ENCODE data around the gene BIN2.
"Not testable (repeated sequence)": the region's sequence is repeated elsewhere in the genome, so short reads cannot be mapped to it uniquely, and the experiment has no call there.

Gene BIN2

DNA sequence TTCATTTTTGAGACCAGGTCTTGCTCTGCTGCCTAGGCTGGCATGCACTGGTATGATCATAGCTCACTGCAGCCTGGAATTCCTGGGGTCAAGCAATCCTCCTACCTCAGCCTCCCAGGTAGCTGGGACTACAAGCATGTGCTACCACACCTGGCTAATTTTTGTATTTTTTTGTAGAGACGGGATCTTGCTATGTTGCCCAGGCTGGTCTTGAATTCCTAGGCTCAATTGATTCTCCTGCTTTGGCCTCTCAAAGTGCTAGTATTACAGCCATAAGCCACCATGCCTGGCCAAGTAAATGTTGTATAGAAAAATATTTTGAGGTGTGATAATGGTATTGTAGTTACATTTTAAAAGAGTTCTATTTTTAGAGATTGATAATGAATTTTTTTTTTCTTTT is 12.6 kb downstream of the BIN2 start:
- DNase-seq (ENCODE audit: low read depth), result no peak

DNA sequence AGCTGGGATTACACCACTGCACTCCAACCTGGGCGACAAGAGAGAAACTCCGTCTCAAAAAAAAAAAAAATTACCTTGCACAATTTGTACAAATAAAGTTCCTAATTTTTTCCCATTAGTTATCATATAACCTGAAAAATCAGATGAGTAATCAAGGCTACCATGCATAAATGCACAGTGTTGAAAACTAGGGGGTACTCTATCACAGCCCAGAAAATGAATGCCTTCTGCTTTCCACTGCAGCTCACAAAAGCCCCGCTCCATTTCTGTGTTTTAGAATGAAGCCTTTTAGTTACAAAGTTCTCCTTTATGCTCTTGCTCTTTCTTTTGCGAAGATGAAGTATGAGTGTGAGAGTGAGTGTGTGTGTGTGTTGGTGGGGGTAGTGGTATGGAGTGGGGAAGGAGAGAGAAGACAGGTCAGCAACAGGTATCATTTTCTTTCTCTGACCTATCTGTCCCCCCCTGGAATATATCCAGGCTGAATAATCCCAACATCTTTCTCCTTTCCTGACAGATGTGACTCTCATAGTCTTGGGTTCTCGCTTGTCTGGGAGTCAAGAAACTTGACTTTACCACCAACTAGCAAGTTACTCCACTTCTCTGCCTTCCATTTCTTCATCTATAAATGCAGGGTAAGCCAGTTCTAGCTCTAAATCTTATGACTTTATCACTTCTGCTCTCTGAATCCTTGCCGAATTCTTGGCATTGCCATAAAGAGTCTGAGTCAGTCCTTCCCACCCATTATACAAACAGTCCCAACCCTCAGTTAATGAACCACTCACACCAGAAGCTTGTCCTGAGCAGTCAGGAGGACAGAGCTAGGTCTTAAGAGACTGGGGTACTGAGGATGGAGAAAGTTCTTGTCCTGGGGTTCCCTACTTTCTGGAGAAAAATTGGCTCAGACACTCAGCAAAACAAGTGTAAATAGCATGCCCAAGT is 16.1 kb downstream of the BIN2 start:
- peak; percentile 73 for DNase-seq (ENCODE audit: low read depth)

- no peak for DNase-seq (ENCODE audit: low read depth)
Observed at GRCh38 chr12:51306507-51306906, 17.5 kb downstream of the BIN2 start.

GRCh38 chr12:51300768-51301167 is 23.2 kb downstream of the BIN2 start:
- DNase-seq (ENCODE audit: low read depth), result not testable (repeated sequence)

GRCh38 chr12:51295651-51296050 is 28.3 kb downstream of the BIN2 start:
- no peak for DNase-seq (ENCODE audit: low read depth)

DNA sequence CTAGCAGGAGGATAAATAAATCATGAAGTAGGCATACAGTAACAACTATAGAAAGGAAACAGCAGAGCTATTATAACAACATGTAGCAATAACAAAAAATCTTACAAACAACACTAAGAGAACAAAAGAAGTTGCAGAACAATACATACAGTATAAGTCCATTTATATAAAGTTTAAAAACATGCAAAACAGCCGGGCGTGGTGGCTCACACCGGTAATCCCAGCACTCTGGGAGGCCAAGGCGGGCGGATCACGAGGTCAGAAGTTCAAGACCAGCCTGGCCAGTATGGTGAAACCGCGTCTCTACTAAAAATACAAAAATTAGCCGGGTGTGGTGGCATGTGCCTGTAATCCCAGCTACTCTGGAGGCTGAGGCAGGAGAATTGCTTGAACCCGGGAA is 29.9 kb downstream of the BIN2 start:
- DNase-seq (ENCODE audit: low read depth), result not testable (repeated sequence)

DNA sequence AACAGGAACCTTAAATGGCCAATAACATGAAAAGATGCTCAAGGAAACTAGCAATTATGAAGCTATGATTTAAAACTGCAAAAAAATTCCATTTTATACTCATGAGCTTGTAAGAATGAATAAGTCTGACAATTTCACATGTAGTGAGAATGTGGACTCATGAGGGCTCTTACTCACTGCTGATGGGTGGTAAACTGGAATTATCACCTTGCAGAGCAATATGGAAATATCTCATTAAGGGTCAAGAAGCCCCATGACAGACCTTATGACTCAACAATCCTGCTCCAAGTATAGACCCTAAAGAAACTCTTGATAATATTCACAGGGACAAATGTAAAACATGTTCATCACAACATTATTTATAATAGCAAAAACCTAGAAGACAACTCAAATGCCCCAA is 30.3 kb downstream of the BIN2 start:
- DNase-seq (ENCODE audit: low read depth), result peak; percentile 33

DNA sequence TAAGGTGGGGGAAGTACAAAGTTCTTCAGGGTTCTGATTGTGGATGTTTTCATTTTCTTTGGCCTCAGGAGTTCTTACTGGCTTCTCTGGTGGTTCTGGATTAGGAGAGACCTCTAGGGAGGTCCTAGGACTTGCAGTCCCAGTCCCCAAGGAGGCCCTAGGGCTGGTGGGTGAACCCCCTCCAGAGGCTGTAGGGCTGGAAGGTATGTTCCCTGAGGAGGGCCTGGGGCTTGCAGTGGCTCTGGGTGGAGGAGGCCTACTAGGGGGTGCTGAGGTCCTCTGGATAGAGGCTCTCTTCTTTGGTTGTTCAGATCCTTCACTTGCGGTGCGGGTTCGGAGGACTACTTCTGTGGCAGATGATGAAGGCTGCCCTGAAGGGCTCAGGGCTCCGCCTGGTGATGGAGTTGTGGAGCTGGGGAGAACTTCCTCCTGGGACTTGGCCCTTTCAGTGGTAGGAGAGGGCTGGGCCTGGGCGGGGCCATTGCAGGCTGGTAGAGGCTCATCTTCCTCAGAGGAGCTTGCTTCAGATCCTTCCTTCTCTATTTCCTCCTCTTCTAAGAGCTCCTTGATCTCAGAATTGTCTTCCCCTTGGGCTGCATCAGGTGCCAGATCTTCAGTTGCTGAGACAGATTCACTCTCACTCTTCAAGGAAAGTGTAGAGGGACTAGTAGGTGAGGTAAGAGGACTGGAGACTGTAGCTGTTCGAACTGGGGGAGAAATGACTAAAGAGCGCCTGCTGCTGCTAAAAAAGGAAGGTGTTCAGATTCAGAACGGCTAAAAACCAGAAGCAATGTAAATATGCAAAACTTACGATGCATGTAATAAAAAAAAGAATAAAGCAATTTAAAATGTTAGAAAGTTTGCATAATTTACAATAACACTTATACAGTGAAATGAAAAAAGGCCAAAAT is 32.1 kb downstream of the BIN2 start:
- DNase-seq (ENCODE audit: low read depth), result not testable (repeated sequence)

GRCh38 chr12:51285843-51286242 is 38.1 kb downstream of the BIN2 start:
- no peak for DNase-seq (ENCODE audit: low read depth)

DNA sequence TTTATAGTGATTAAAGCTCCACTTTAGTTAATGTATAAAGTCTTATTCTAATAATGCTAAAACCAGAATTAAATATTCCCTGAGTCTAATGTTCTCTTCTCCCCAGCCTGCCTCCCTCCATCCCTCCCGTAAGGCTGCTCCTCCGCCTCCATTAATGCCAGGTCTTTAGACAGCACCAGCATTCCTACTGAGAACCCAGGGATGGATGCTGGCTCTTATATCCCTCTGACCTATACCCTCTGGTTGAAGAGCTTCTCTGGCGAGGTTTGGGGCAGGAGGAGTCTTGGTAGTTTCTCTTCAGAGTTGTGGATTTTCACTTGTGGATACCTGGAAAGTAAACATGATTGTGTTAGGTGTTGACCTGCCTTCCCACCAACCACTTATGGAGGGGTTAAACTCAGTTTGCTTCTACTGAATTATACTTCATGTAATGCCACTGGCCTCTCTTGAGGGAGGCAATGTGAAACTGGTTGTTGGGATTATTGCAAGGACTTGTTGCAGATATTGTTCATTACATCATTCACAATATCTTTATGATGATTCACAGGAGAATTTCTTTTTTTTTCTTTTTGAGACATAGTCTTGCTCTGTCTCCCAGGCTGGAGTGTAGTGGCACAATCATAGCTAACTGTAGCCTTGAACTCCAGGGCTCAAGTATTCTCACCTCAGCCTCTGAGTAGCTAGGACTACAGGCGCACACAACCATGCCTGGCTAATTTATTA is 42.6 kb downstream of the BIN2 start:
- peak; percentile 70 for DNase-seq (ENCODE audit: low read depth)

DNA sequence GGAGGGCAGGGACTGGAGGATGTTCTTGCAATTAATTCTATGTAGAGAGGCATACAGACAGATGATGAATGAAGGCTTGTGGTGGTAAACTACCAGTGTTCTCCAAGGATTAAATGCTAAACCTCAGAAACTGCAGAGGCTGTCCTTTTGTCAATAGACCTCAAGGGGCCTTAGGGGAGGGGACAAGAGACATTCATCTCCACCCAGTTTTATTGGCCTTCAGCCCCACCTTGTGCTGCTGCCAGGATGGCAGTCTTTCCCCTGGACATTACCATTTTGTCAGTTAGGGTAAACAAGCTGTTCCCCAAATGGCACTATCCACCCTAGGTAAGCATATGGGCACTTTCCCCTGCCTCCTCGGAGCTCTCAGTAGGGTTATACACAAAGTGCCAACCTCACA is 48.9 kb downstream of the BIN2 start:
- DNase-seq (ENCODE audit: low read depth), result no peak

DNA sequence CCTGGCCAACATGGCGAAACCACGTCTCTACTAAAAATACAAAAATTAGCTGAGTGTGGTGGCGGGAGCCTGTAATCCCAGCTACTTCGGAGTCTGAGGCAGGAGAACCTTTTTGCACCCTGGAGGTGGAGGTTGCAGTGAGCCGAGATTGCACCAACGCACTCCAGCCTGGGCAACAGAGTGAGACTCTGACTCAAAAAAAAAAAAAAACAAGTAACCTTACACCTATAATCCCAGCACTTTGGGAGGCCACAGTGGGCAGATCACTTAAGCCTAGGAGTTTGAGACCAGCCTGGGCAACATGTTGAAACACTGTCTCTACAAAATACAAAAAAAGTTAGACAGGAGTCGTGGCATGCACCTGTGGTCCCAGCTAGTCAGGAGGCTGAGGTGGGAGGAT is 51.2 kb downstream of the BIN2 start:
- DNase-seq (ENCODE audit: low read depth), result not testable (repeated sequence)

GRCh38 chr12:51270951-51271518 is 52.9 kb downstream of the BIN2 start:
- peak; percentile 95 for DNase-seq (ENCODE audit: low read depth)

DNA sequence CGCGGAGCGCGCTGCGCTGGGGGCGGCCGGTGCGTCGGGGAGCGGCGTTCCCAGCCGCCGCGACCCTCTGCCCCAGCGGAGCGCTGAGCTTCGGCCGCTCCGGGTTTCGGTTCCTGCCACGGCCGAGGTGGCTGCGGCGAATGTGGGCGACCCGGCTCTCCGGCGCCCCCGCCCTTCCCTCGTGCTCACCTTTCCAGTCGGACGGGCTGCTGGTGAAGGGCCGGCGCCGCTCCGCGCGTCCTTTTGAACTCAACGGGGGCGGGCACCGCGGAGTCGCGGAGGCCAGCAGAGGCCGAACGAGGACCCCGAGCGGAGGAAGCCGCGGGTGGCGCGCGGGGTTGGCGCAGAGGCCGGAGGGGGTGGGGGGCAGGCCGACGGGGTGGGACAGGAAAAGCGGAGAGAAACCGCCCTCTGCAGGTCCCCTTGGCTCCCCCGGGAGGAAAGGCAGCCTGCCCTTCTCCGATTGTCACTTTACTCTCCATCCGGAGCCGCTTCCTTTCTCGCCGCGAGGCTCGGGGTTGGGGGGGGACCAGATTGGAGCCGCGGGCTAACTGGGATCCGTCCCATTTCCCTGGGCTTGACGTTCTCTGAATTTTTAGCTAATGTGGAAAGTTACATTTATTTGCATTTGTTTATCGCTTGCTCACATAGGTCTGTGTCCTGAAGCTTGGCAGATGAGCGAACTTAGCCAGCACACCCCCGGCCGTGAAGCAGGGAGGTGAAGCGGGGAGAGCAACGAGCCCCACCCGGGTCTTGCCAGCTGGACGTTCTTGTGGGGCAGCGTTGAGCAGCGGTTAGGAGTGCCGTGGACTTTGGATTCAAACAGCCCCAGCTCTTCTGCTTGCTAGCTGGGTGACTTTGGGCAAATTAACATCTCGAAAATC is 53.7 kb downstream of the BIN2 start, which contains the start of gene SMAGP:
Gene SMAGP (minus strand): TSS at position 349 of the 884 bp plus-strand sequence. CDS start 1,137 bp downstream, outside the sequence.
- peak; percentile 75 for DNase-seq (ENCODE audit: low read depth)

DNA sequence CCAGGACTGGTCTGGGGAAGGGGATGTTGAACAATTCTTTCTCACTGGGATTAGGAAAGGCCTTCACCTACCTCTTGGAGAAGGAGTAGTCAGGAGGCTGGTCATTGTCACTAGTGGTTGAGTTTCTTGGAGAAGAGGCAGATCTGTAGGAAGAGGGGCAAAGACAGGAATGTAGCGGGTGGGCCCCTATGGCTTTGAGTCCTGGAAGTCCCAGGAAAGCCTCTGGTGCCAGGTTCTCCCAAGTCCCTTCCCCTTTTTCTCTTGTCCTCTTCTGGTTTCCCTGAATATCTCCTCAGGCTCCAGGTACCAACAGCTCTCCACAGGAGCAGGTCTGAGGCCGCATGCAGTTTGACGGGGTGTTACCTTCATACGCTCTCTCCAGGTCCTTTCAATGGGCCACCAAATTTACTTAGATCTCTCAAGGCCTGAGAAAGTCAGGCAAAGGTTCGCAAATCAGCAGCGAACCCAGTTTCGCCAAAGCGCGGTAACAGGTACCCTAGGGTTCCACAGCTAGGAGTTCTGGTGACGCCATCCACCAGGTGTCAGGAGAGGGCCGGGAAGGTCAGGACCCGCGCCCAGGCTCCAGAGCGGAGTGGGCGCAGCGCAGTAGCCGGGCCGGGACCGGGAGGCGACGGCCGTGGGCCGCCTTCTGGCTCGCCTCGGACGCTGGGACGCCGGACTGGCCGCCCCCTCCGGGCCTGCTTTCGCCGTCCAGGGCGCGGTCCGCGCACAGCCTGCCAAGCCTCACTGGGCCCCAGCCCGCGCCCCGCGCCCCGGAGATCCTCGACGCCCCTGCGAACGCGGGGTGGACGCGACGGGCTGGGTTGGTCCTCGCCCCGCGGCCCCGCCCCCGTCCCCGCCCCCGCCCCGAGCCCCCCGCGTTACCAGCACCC is 54.6 kb downstream of the BIN2 start:
- DNase-seq (ENCODE audit: low read depth), result peak; percentile 68

DNA sequence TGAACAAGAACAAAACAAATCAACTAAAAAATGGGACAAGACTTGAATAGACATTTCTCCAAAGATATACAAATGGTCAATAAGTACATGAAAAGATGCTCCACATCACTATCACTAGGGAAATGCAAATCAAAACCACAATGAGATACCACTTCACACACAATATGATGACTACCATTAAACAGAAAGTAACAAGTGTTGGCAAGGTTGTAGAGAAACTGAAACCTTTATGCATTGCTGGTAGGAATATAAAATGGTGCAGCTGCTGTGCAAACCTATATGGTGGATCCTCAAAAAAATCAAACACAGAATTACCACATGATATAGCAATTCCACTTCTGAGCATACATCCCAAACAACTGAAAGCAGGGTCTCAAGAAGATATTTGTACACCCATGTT is 59.0 kb downstream of the BIN2 start:
- no peak for DNase-seq (ENCODE audit: low read depth)

DNA sequence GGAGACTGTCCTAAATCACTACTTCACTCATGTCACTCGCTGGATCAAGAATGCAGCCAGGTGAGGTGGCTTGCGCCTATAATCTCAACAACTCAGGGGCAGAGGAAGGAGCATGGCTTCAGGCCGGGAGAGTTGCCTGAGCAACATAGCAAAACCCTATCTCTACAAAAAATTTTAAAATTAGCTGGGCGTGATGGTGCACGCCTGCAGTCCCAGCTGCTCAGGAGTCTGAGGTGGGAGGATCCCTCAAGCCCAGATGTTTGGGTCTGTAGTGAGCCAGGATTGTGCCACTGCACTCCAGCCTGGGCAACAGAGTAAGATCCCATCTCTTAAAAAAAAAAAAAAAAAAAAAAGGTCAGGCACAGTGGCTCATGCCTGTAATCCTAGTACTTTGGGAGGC is 59.7 kb downstream of the BIN2 start:
- no peak for DNase-seq (ENCODE audit: low read depth)

GRCh38 chr12:51263341-51263740 is 60.6 kb downstream of the BIN2 start:
- no peak for DNase-seq (ENCODE audit: low read depth)

- DNase-seq (ENCODE audit: low read depth), result peak; percentile 68
Observed at GRCh38 chr12:51262758-51263177, 61.2 kb downstream of the BIN2 start.
